T-helper 1 cell treated with Interleukin-12 subunit alpha and Interleukin-12 subunit beta and Interleukin-4 antibody, amounts not matched to agents 30 ng/mL and 1 ng/mL, for 36 hours (primary cell): ENCODE results near the gene FOXRED2. TPM values are rescaled to one million over a fixed set of nuclear protein-coding genes. Genes with fewer than 3 reads are reported as not detected.
"Not testable (repeated sequence)": the region's sequence is repeated elsewhere in the genome, so short reads cannot be mapped to it uniquely, and the experiment has no call there.

Experiments
- intact Hi-C: fragments of 100-400 bp; cut with micrococcal nuclease; formaldehyde crosslinking; loops from one replicate; pipeline ENCODE4 v1.15.1; 2024
- total RNA-seq: library from RNA; stranded (reverse); gene quantifications from 2 replicates; pipeline ENCODE4 v1.2.3, GENCODE V29; 2022

FOXRED2 gene
- total RNA-seq, result 11.7 and 12.0 TPM in 2 replicates

- intact Hi-C loops, result loop anchor here (1.0 kb wide), 2 partner anchors 22 to 26 kb away; partner anchors contain the start of genes EIF3D and TXN2
These were observed at the start of gene FOXRED2 for GRCh38 chr22:36506637-36507517. FOXRED2 (minus strand) TSS chr22:36507040; CDS start chr22:36506422, 618 bp downstream.

- intact Hi-C loops, result no loop called here
These were observed 47.3 kb upstream of the FOXRED2 start for GRCh38 chr22:36554098-36554497.

GRCh38 chr22:36552289-36552688, 45.4 kb upstream of the FOXRED2 start:
- intact Hi-C loops, result no loop called here

GRCh38 chr22:36550701-36551495, 44.1 kb upstream of the FOXRED2 start:
- intact Hi-C loops, result no loop called here

- intact Hi-C loops, result loop anchor here (5.0 kb wide), 1 partner anchor 208 kb away; no protein-coding TSS in a partner anchor
These were observed 42.2 kb upstream of the FOXRED2 start for GRCh38 chr22:36549033-36549432.

GRCh38 chr22:36548606-36549005, 41.8 kb upstream of the FOXRED2 start:
- intact Hi-C loops, result loop anchor here (5.0 kb wide), 1 partner anchor 209 kb away; no protein-coding TSS in a partner anchor

GRCh38 chr22:36546932-36547331, 40.1 kb upstream of the FOXRED2 start:
- intact Hi-C loops, result loop anchor here (1.0 to 5.0 kb wide), 6 partner anchors 210 to 497 kb away; partner anchors contain the start of gene IFT27

- intact Hi-C loops, result loop anchor here (1.0 to 5.0 kb wide), 6 partner anchors 211 to 498 kb away; partner anchors contain the start of gene IFT27
These were observed 39.4 kb upstream of the FOXRED2 start for GRCh38 chr22:36546092-36546804.

- intact Hi-C loops, result no loop called here
These were observed 37.3 kb upstream of the FOXRED2 start for GRCh38 chr22:36544107-36544620.

- intact Hi-C loops, result no loop called here
These were observed 35.1 kb upstream of the FOXRED2 start for GRCh38 chr22:36541831-36542411.

GRCh38 chr22:36540867-36541642, 34.2 kb upstream of the FOXRED2 start:
- intact Hi-C loops, result no loop called here

- intact Hi-C loops, result no loop called here
These were observed 31.7 kb upstream of the FOXRED2 start for GRCh38 chr22:36538529-36538928.

GRCh38 chr22:36536717-36537116, 29.9 kb upstream of the FOXRED2 start:
- intact Hi-C loops, result no loop called here

GRCh38 chr22:36533320-36533719, 26.5 kb upstream of the FOXRED2 start:
- intact Hi-C loops, result not testable (repeated sequence)

- intact Hi-C loops, result no loop called here
These were observed 25.6 kb upstream of the FOXRED2 start for GRCh38 chr22:36532466-36532865.

- intact Hi-C loops, result loop anchor here (1.0 to 5.0 kb wide), 12 partner anchors 22 to 1320 kb away; partner anchors contain the start of genes APOL2, EIF3L, FOXRED2 and GGA1
These were observed 22.2 kb upstream of the FOXRED2 start, which contains the start of gene EIF3D for GRCh38 chr22:36528795-36529751. EIF3D (minus strand) TSS chr22:36529166; CDS start chr22:36526121, 3,045 bp downstream.

- intact Hi-C loops, result loop anchor here (2.0 to 5.0 kb wide), 4 partner anchors 196 to 1320 kb away; partner anchors contain the start of gene EIF3L
These were observed 21.5 kb upstream of the FOXRED2 start for GRCh38 chr22:36528341-36528740.

GRCh38 chr22:36522662-36523061, 15.8 kb upstream of the FOXRED2 start:
- intact Hi-C loops, result no loop called here
